Trophoblast cell (in vitro differentiated cells and primary cell): Measurements from ENCODE around the gene PADI2.

Experiments
- DNase-seq, 2 donors: peaks; one replicate each; pipeline ENCODE4 v3.0.0-alpha.2; 2016
- H2AFZ ChIP-seq: 2 replicates; pipeline ENCODE4 v1.6.1; 2013; ENCODE audit warnings: low read length, moderate library complexity, mild to moderate bottlenecking; ENCODE audit not compliant: insufficient read depth, poor library complexity
- H2AK5ac ChIP-seq: 2 replicates; pipeline ENCODE4 v1.6.1; 2013; ENCODE audit warnings: mild to moderate bottlenecking, low read length
- H2BK120ac ChIP-seq: 2 replicates; pipeline ENCODE4 v1.6.1; 2013; ENCODE audit warnings: low read length, mild to moderate bottlenecking, moderate library complexity; ENCODE audit not compliant: insufficient read depth, poor library complexity
- H2BK12ac ChIP-seq: 2 replicates; pipeline ENCODE4 v1.6.1; 2013; ENCODE audit warnings: mild to moderate bottlenecking, low read length, moderate library complexity
- H2BK5ac ChIP-seq: 2 replicates; pipeline ENCODE4 v1.6.1; 2013; ENCODE audit warnings: low read length, low read depth, moderate library complexity, mild to moderate bottlenecking; ENCODE audit not compliant: poor library complexity
- H3K14ac ChIP-seq: 2 replicates; pipeline ENCODE4 v1.6.1; 2013; ENCODE audit warnings: mild to moderate bottlenecking, low read length
- H3K18ac ChIP-seq: 2 replicates; pipeline ENCODE4 v1.6.1; 2013; ENCODE audit warnings: mild to moderate bottlenecking, low read length
- H3K23ac ChIP-seq: 2 replicates; pipeline ENCODE4 v1.6.1; 2013; ENCODE audit warnings: low read length
- H3K27ac ChIP-seq: 2 replicates; pipeline ENCODE4 v1.5.1; 2013; ENCODE audit warnings: low read depth, mild to moderate bottlenecking, inconsistent platforms, low read length, moderate library complexity
- H3K27me3 ChIP-seq: 2 replicates; pipeline ENCODE4 v1.6.1; 2013; ENCODE audit warnings: inconsistent platforms, mild to moderate bottlenecking, low read length, moderate library complexity; ENCODE audit not compliant: insufficient read depth
- H3K36me3 ChIP-seq, 2 experiments: 1 replicate in 1 of 2; 2 replicates in 1 of 2; pipeline ENCODE4 v1.6.1; 2013; ENCODE audit warnings: low read length in 2 of 2, mild to moderate bottlenecking in 2 of 2, moderate library complexity in 1 of 2; ENCODE audit not compliant: insufficient read depth in 2 of 2, control insufficient read depth in 1 of 2
- H3K4ac ChIP-seq: 2 replicates; pipeline ENCODE4 v1.6.1; 2013; ENCODE audit warnings: low read depth, mild to moderate bottlenecking, low read length, moderate library complexity
- H3K4me1 ChIP-seq, 2 experiments: 1 replicate in 1 of 2; 2 replicates in 1 of 2; pipeline ENCODE4 v1.6.1; 2013; ENCODE audit warnings: low read length in 2 of 2, mild to moderate bottlenecking in 2 of 2, moderate library complexity in 1 of 2; ENCODE audit not compliant: insufficient read depth in 2 of 2, control insufficient read depth in 1 of 2
- H3K4me2 ChIP-seq: 2 replicates; pipeline ENCODE4 v1.6.1; 2013; ENCODE audit warnings: inconsistent platforms, mild to moderate bottlenecking, low read length, moderate library complexity
- H3K4me3 ChIP-seq: 2 replicates; pipeline ENCODE4 v1.5.1; 2013; ENCODE audit warnings: mild to moderate bottlenecking, low read depth, low read length, inconsistent platforms
- H3K79me1 ChIP-seq: one replicate; pipeline ENCODE4 v1.6.1; 2013; ENCODE audit warnings: low read length
- H3K79me2 ChIP-seq: 2 replicates; pipeline ENCODE4 v1.6.1; 2013; ENCODE audit warnings: low read length, mild to moderate bottlenecking; ENCODE audit not compliant: control insufficient read depth, insufficient read depth, poor library complexity
- H3K9ac ChIP-seq: 2 replicates; pipeline ENCODE4 v1.6.1; 2013; ENCODE audit warnings: mild to moderate bottlenecking, low read length
- H3K9me3 ChIP-seq: 2 replicates; pipeline ENCODE4 v1.6.1; 2013; ENCODE audit warnings: low read depth, mild to moderate bottlenecking, control low read depth, inconsistent platforms, low read length; ENCODE audit not compliant: insufficient read depth
- H4K12ac ChIP-seq: 2 replicates; pipeline ENCODE4 v1.6.1; 2013; ENCODE audit warnings: low read depth, mild to moderate bottlenecking, low read length, moderate library complexity
- H4K8ac ChIP-seq: 2 replicates; pipeline ENCODE4 v1.6.1; 2013; ENCODE audit warnings: low read depth, mild to moderate bottlenecking, low read length, moderate library complexity
- H4K91ac ChIP-seq: one replicate; pipeline ENCODE4 v1.6.1; 2013; ENCODE audit warnings: low read depth, mild to moderate bottlenecking, low read length, moderate library complexity
- WGBS: extraction: QIAGEN DNeasy Blood & Tissue Kit; methylation state at CpG from one replicate; pipeline ENCODE4 v1.1.7; 2013; ENCODE audit warnings: missing lambda C conversion rate; ENCODE audit not compliant: insufficient read length, insufficient coverage; ENCODE audit errors: extremely low coverage; 5-methylcytosine and 5-hydroxymethylcytosine counted together

The PADI2 gene

GRCh38 chr1:17155257-17155920, 36.1 kb upstream of the PADI2 start:
- Histone ChIP-seq H4K91ac (peak overlapping the region; percentile 45), H3K79me1 (no peaks in the 10 kb centered on the region), H3K4me1 (no peaks in the 10 kb centered on the region), H3K14ac (no peak overlapping the region), H3K36me3 (no peaks in the 10 kb centered on the region), H3K79me2 (no peaks in the 10 kb centered on the region), H3K4ac (no peak overlapping the region), H3K9ac (no peak overlapping the region), H2BK120ac (peak overlapping the region; percentile 18), H3K23ac (no peak overlapping the region), H3K9me3 (peaks cover 14% of the 10 kb centered on the region), H2BK12ac (no peak overlapping the region), H3K4me2 (no peak overlapping the region), H4K8ac (no peak overlapping the region), H2AFZ (no peak overlapping the region), H4K12ac (no peak overlapping the region), H2AK5ac (no peak overlapping the region), H2BK5ac (no peak overlapping the region), H3K27me3 (no peaks in the 10 kb centered on the region), H3K27ac (peak overlapping the region; percentile 80), H3K18ac (no peak overlapping the region), H3K4me3 (no peak overlapping the region)
- peak; percentile 90 to 94 for DNase-seq
- no CpG with 5 or more reads among the region's 2 CpGs for WGBS

GRCh38 chr1:17149771-17150170, 30.5 kb upstream of the PADI2 start:
- Histone ChIP-seq H2BK5ac (no peak overlapping the region), H2BK120ac (no peak overlapping the region), H3K79me1 (no peaks in the 10 kb centered on the region), H4K91ac (no peak overlapping the region), H2AK5ac (no peak overlapping the region), H3K79me2 (no peaks in the 10 kb centered on the region), H2AFZ (no peak overlapping the region), H3K14ac (no peak overlapping the region), H4K8ac (no peak overlapping the region), H3K18ac (no peak overlapping the region), H2BK12ac (no peak overlapping the region), H3K36me3 (no peaks in the 10 kb centered on the region), H3K4me1 (no peaks in the 10 kb centered on the region), H4K12ac (no peak overlapping the region), H3K4me3 (no peak overlapping the region), H3K9ac (no peak overlapping the region), H3K4ac (no peak overlapping the region), H3K23ac (no peak overlapping the region), H3K4me2 (no peak overlapping the region), H3K27me3 (no peaks in the 10 kb centered on the region), H3K9me3 (peaks cover 11% of the 10 kb centered on the region), H3K27ac (no peak overlapping the region)
- WGBS: no CpG with 5 or more reads among the region's 8 CpGs
- no peak for DNase-seq

- Histone ChIP-seq H3K4me2 (no peak overlapping the region), H3K36me3 (no peaks in the 10 kb centered on the region), H3K4ac (no peak overlapping the region), H4K91ac (no peak overlapping the region), H2BK120ac (no peak overlapping the region), H3K27ac (no peak overlapping the region), H3K79me1 (no peaks in the 10 kb centered on the region), H3K14ac (no peak overlapping the region), H3K27me3 (no peaks in the 10 kb centered on the region), H3K9ac (no peak overlapping the region), H3K79me2 (no peaks in the 10 kb centered on the region), H2BK12ac (no peak overlapping the region), H4K8ac (no peak overlapping the region), H3K4me3 (no peak overlapping the region), H3K9me3 (peaks cover 9% of the 10 kb centered on the region), H4K12ac (no peak overlapping the region), H3K4me1 (no peaks in the 10 kb centered on the region), H2AK5ac (no peak overlapping the region), H3K23ac (no peak overlapping the region), H3K18ac (no peak overlapping the region), H2BK5ac (no peak overlapping the region), H2AFZ (no peak overlapping the region)
- no peak for DNase-seq
- WGBS: no CpG with 5 or more reads among the region's 50 CpGs
Observed at GRCh38 chr1:17148950-17149608, 29.8 kb upstream of the PADI2 start.

DNA sequence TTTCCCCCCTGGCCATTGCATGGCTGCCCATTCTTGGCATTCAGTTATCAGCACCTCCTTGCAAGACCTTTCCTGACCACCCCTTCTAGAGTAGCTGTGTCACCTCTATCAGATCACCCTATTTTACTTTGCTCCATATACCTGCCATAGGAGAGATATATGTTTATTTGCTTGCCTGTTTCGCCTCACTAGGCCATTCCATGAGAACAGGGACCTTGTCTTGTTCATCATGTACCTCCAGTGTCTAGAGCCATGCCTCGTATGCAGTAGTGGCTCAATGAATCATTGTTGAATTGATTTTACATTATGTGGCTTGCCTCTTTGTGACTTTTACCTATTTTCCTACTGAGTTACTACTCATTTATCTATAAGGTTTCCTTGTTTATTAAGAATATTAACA, 26.4 kb upstream of the PADI2 start:
- H4K12ac ChIP-seq: no peak overlapping the region
- H3K4me2 ChIP-seq: no peak overlapping the region
- no peak overlapping the region for H3K4ac ChIP-seq
- no CpG with 5 or more reads among the region's 2 CpGs for WGBS
- no peak overlapping the region for H3K27ac ChIP-seq
- no peak overlapping the region for H4K91ac ChIP-seq
- no peaks in the 10 kb centered on the region for H3K79me2 ChIP-seq
- H3K36me3 ChIP-seq: no peaks in the 10 kb centered on the region
- no peak overlapping the region for H2BK12ac ChIP-seq
- DNase-seq: no peak
- H4K8ac ChIP-seq: no peak overlapping the region
- no peak overlapping the region for H3K23ac ChIP-seq
- no peak overlapping the region for H3K14ac ChIP-seq
- no peak overlapping the region for H2AK5ac ChIP-seq
- H2AFZ ChIP-seq: no peak overlapping the region
- H3K4me1 ChIP-seq: no peaks in the 10 kb centered on the region
- H3K79me1 ChIP-seq: no peaks in the 10 kb centered on the region
- no peak overlapping the region for H3K9ac ChIP-seq
- H3K18ac ChIP-seq: no peak overlapping the region
- no peak overlapping the region for H3K4me3 ChIP-seq
- no peaks in the 10 kb centered on the region for H3K9me3 ChIP-seq
- no peaks in the 10 kb centered on the region for H3K27me3 ChIP-seq
- no peak overlapping the region for H2BK120ac ChIP-seq
- no peak overlapping the region for H2BK5ac ChIP-seq
